BLaER1 (cell line): ENCODE data around the gene LAMB4.
"Not testable (repeated sequence)": the region's sequence is repeated elsewhere in the genome, so short reads cannot be mapped to it uniquely, and the experiment has no call there.

Source experiments
- H3K27ac ChIP-seq: shearing (Covaris generic); formaldehyde crosslinking; 2 replicates; pipeline ENCODE4 v1.8.1; 2022
- H3K27me3 ChIP-seq: shearing (Covaris generic); formaldehyde crosslinking; 2 replicates; pipeline ENCODE4 v1.8.1; 2022
- H3K36me3 ChIP-seq: shearing (Covaris generic); formaldehyde crosslinking; 2 replicates; pipeline ENCODE4 v1.8.1; 2022
- H3K4me1 ChIP-seq: shearing (Covaris generic); formaldehyde crosslinking; 2 replicates; pipeline ENCODE4 v1.8.1; 2022
- H3K4me2 ChIP-seq: shearing (Covaris generic); formaldehyde crosslinking; 2 replicates; pipeline ENCODE4 v1.8.1; 2022
- H3K4me3 ChIP-seq: shearing (Covaris generic); formaldehyde crosslinking; 2 replicates; pipeline ENCODE4 v1.8.1; 2022
- H3K9ac ChIP-seq: shearing (Covaris generic); formaldehyde crosslinking; 2 replicates; pipeline ENCODE4 v1.8.1; 2022
- H3K9me3 ChIP-seq: shearing (Covaris generic); formaldehyde crosslinking; 2 replicates; pipeline ENCODE4 v1.8.1; 2022
- H4K20me1 ChIP-seq: shearing (Covaris generic); formaldehyde crosslinking; 2 replicates; pipeline ENCODE4 v1.8.1; 2022
- Cebpa-rat ChIP-seq: shearing (Covaris generic); IDR thresholded peaks from 2 replicates; pipeline ENCODE4 v1.8.1; 2022

Gene LAMB4

DNA sequence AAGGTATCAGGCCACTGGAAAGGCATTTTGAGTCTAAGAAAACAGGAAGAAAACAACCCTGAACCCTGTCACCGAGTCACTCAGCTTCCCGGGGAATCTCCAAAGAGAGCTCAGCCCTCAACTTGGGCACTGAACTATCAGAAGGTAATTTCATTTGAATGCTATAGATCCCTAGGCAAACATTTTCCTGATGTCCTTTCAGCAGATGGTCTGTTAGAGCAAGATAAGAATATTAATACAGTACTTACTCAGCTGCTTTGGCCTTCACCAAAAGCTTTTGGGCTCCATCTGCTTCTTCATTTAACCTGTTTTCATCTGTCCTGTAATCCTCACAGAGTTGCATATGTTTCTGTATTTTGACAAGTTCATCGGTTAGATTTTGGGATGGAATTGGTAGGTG, 93.0 kb downstream of the LAMB4 start:
- H3K27me3 ChIP-seq: no peaks in the 10 kb centered on the region
- H3K9ac ChIP-seq: no peak overlapping the region
- H3K4me3 ChIP-seq: no peak overlapping the region
- no peak overlapping the region for H3K27ac ChIP-seq
- no peak overlapping the region for H3K4me2 ChIP-seq
- TF ChIP-seq Cebpa-rat: no peak
- H4K20me1 ChIP-seq: no peaks in the 10 kb centered on the region
- no peaks in the 10 kb centered on the region for H3K36me3 ChIP-seq
- H3K4me1 ChIP-seq: no peaks in the 10 kb centered on the region
- no peaks in the 10 kb centered on the region for H3K9me3 ChIP-seq

DNA sequence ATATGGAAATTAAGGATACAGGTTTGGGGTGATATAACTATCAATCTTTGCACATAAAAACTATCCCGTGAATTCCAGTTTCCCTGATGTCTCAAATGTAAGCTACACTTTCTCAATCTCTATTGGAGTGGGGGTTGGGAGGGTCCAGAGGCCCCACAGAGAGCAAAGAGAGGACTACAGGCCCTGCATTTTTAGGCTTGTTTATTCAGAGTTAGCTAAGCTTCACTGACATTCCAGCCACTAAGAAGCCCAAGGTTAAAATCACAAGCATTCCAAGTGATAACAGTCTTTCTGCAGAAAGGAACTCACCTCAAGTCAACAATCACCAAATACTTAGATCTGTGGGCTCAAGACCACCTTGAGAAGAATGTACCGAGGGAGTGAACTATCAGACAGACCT, 95.6 kb downstream of the LAMB4 start:
- Histone ChIP-seq H3K27ac (no peak overlapping the region), H3K27me3 (no peaks in the 10 kb centered on the region), H3K4me1 (no peaks in the 10 kb centered on the region), H3K9ac (no peak overlapping the region), H3K36me3 (no peaks in the 10 kb centered on the region), H3K4me3 (no peak overlapping the region), H3K4me2 (no peak overlapping the region), H4K20me1 (no peaks in the 10 kb centered on the region), H3K9me3 (no peaks in the 10 kb centered on the region)
- TF ChIP-seq Cebpa-rat: no peak

DNA sequence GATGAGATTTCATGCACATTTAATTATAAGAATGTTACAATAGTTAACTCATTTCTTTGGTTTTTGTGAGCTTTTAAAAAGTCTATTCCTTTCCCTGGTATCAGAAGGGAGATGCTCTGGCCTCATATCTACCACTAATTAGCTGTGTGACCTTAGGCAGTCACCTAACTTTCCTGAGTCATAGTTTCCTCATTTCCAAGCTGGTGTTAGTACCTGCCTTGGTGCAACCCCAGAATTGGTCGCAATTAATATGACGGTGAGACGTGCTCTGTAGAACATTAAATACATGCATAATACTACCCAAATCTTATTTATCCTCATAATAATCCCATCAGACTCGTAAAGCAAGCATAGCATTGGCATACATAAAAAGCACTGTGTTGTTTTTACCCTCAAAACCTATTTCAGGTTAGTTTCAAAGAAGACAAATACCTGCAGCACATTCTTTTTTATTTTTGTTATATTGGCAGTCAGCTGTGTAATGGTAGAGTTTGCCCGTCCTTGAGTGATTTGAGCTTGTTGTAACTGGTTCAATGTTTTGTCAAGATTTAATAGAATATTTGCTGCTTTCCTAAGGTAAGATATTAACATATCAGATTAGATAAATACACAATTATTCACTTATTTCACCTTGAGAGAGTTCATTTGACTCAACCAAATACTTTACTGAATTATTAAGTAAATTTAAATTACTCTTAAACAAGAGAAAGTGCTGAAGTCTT, 96.2 kb downstream of the LAMB4 start:
- TF ChIP-seq Cebpa-rat: no peak
- no peak overlapping the region for H3K27ac ChIP-seq
- no peaks in the 10 kb centered on the region for H3K27me3 ChIP-seq

DNA sequence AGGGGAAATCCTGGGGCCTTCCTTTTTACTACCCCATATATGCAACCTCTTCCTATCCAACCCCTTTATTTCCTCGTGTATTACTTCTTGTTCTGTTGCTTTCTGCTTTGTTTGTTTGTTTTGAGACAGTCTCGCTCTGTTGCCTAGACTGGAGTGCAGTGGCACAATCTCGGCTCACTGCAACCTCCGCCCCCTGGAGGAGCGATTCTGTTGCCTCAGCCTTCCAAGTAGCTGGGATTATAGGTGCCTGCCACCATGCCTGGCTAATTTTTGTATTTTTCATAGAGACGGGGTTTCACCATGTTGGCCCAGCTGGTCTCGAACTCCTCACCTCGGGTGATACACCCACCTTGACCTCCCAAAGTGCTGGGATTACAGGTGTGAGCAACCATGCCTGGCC, 96.9 kb downstream of the LAMB4 start:
- not testable (repeated sequence) for H3K27me3 ChIP-seq, H3K4me3 ChIP-seq, H3K4me2 ChIP-seq, H3K36me3 ChIP-seq, H3K9me3 ChIP-seq, H3K4me1 ChIP-seq, H4K20me1 ChIP-seq, H3K9ac ChIP-seq, H3K27ac ChIP-seq

More for the DNA sequence above, 96.2 kb downstream of the LAMB4 start:
- H3K4me1 ChIP-seq: no peaks in the 10 kb centered on the region
- no peak overlapping the region for H3K4me2 ChIP-seq
- H3K36me3 ChIP-seq: no peaks in the 10 kb centered on the region
- no peak overlapping the region for H3K4me3 ChIP-seq
- H4K20me1 ChIP-seq: no peaks in the 10 kb centered on the region
- H3K9ac ChIP-seq: no peak overlapping the region
- H3K9me3 ChIP-seq: no peaks in the 10 kb centered on the region

DNA sequence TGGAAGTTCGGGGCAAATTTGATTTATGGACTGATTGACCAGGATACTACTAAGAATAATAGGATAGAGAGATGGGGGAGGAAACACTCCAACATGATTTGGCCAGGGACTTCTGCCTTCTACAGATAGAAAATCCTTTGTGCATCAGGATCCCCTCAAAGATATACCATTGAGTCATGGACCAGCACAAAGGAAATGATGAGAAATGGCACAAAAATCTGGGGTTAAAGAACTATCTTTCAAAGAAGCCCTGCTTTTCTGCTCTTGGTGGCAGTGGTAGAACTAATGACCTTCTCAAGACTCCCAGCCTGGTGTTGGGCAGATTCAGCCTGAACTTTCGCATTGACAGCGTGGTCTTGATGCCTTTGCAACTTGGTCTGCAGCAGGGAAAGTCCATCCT, 99.6 kb downstream of the LAMB4 start:
- no peaks in the 10 kb centered on the region for H4K20me1 ChIP-seq
- H3K4me1 ChIP-seq: no peaks in the 10 kb centered on the region
- no peak overlapping the region for H3K4me2 ChIP-seq
- no peaks in the 10 kb centered on the region for H3K36me3 ChIP-seq
- no peak overlapping the region for H3K9ac ChIP-seq
- no peaks in the 10 kb centered on the region for H3K9me3 ChIP-seq
- H3K27ac ChIP-seq: no peak overlapping the region
- TF ChIP-seq Cebpa-rat: no peak
- H3K27me3 ChIP-seq: no peaks in the 10 kb centered on the region
- no peak overlapping the region for H3K4me3 ChIP-seq

DNA sequence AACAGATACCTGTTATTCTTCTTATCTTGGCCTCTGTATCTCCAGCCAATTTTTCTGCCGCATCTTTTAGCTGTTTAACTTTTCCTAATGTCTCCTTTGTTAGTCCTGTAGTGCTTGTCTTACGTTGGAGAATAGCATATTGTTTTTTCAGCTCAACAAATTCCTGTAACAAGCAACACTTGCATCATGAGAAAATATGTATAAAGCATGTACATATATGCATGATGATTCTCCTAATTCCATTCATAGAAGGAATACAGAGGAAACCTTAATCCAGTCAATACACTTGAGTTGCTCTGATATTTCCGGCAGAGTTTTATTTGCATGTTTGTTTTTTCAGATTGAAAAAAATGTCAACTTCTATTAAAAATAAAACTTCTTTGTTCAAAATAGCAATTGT, 101.1 kb downstream of the LAMB4 start:
- Histone ChIP-seq H3K27me3 (no peaks in the 10 kb centered on the region), H4K20me1 (no peaks in the 10 kb centered on the region), H3K9ac (no peak overlapping the region), H3K4me2 (no peak overlapping the region), H3K9me3 (no peaks in the 10 kb centered on the region), H3K36me3 (no peaks in the 10 kb centered on the region), H3K27ac (no peak overlapping the region), H3K4me1 (no peaks in the 10 kb centered on the region), H3K4me3 (no peak overlapping the region)
- TF ChIP-seq Cebpa-rat: no peak

DNA sequence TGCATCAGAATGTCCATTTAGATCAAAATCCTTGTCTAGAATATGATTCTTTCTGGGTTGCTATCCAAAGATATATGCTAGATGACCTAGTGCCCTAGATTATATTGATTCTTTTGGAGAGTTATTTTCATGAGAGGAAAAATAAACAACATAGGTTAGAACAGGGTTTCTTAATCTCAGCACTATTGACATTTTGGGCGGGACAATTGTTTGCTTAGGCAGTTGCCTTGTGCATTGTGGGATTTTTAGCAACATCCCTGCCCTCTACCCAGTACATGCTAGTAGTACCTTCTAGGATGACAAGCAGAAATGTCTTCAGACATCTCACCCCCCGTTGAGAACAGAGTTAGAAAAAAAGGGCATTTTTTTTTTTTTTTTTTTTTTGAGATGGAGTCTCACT, 102.0 kb downstream of the LAMB4 start:
- no peak overlapping the region for H3K27ac ChIP-seq
- no peaks in the 10 kb centered on the region for H4K20me1 ChIP-seq
- H3K9me3 ChIP-seq: no peaks in the 10 kb centered on the region
- H3K27me3 ChIP-seq: no peaks in the 10 kb centered on the region
- no peak overlapping the region for H3K9ac ChIP-seq
- H3K36me3 ChIP-seq: no peaks in the 10 kb centered on the region
- no peaks in the 10 kb centered on the region for H3K4me1 ChIP-seq
- TF ChIP-seq Cebpa-rat: no peak
- H3K4me2 ChIP-seq: no peak overlapping the region
- H3K4me3 ChIP-seq: no peak overlapping the region

DNA sequence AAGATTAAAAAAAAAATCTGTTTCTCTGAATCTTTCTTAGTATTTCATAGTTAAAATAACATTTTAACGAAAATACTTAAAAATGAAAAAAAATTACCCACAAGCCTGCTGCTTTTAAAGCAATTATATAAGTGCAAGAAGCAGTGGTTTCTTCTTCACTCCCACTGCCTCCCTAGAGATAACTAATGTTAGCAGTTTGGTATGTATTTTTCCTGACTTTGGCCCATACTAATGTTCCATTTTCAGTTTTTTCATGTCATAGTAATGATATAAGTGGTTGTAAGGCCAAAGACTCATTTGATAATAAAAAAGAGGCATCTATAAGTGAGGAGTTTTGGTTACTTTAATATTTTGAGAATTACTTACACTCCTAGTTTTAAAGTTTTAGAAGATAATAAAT, 102.9 kb downstream of the LAMB4 start:
- no peak for TF ChIP-seq Cebpa-rat
- no peaks in the 10 kb centered on the region for H3K9me3 ChIP-seq
- H3K36me3 ChIP-seq: no peaks in the 10 kb centered on the region
- no peaks in the 10 kb centered on the region for H4K20me1 ChIP-seq
- no peak overlapping the region for H3K9ac ChIP-seq
- H3K27ac ChIP-seq: no peak overlapping the region
- H3K4me2 ChIP-seq: no peak overlapping the region
- no peaks in the 10 kb centered on the region for H3K4me1 ChIP-seq
- no peak overlapping the region for H3K4me3 ChIP-seq
- H3K27me3 ChIP-seq: no peaks in the 10 kb centered on the region

DNA sequence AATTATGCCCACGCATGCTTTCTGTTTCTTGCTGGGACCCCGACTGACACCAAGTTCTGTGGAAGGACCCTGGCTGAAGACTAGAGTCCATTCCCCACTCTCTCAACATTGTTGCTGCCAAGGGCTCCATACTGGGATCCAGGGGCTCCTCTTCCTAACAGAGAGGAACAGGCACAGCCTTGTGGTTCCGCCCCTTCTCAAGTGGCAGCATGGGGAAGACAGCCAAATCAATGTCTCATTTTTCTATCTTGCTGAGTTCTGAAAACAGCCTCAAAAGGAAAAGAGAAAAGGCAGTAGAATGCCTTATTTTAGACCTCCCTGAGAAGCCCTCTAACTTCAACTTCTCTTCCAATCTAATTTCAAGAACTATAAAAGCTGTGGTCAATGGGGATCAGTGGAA, 103.5 kb downstream of the LAMB4 start:
- no peaks in the 10 kb centered on the region for H3K4me1 ChIP-seq

DNA sequence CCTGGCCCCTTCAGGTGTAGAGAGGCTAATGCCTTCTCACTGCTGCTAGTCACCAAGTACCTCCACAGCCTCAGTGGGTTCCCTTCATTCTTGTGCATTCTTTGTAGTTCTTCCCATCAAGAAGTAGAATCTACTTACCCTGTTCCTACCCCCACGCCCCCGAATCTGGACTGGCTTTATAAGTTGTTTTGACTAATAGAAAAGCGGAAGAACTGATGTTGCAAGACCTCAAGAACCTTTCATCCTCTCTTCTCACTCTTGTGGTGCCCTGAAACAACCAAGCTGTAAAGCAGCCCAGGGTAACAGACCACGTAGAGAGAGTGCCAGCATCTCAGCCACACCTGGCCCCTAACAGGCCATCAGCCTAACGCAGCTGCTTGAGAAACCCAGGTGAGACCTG, 104.0 kb downstream of the LAMB4 start:
- no peaks in the 10 kb centered on the region for H3K9me3 ChIP-seq
- H3K4me1 ChIP-seq: no peaks in the 10 kb centered on the region
- no peaks in the 10 kb centered on the region for H3K27me3 ChIP-seq
- H4K20me1 ChIP-seq: no peaks in the 10 kb centered on the region
- no peak overlapping the region for H3K4me2 ChIP-seq
- H3K36me3 ChIP-seq: no peaks in the 10 kb centered on the region
- H3K4me3 ChIP-seq: no peak overlapping the region
- no peak overlapping the region for H3K27ac ChIP-seq
- no peak overlapping the region for H3K9ac ChIP-seq
- TF ChIP-seq Cebpa-rat: no peak

More for the DNA sequence above, 103.5 kb downstream of the LAMB4 start:
- no peak overlapping the region for H3K4me3 ChIP-seq
- TF ChIP-seq Cebpa-rat: no peak
- H3K9me3 ChIP-seq: no peaks in the 10 kb centered on the region
- no peak overlapping the region for H3K9ac ChIP-seq
- H3K27ac ChIP-seq: no peak overlapping the region
- H3K27me3 ChIP-seq: no peaks in the 10 kb centered on the region
- H4K20me1 ChIP-seq: no peaks in the 10 kb centered on the region
- H3K4me2 ChIP-seq: no peak overlapping the region
- no peaks in the 10 kb centered on the region for H3K36me3 ChIP-seq

DNA sequence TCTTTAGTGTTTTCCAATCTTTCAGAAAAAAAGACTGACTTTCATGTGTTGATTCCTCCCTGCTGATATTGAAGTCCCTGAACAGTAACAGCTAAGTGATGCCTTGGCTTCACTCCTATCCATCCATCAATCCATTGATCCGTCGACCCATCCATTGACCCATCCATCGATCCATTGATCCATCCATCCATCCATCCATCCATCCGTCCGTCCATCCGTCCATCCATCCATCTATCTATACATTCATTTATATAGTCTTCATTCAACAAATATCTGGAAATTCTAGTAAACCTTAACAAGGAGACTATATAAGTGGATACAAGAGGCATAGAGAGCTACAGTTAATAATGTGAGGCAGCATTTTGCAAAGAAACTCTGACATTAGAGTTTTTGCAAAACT, 105.6 kb downstream of the LAMB4 start:
- TF ChIP-seq Cebpa-rat: no peak
- no peaks in the 10 kb centered on the region for H3K4me1 ChIP-seq
- H3K27me3 ChIP-seq: no peaks in the 10 kb centered on the region
- H3K27ac ChIP-seq: no peak overlapping the region
- no peak overlapping the region for H3K9ac ChIP-seq
- H3K4me3 ChIP-seq: no peak overlapping the region
- no peaks in the 10 kb centered on the region for H3K36me3 ChIP-seq
- no peaks in the 10 kb centered on the region for H4K20me1 ChIP-seq
- no peak overlapping the region for H3K4me2 ChIP-seq
- H3K9me3 ChIP-seq: no peaks in the 10 kb centered on the region
